ENCODE measurements around the gene IL1RL2.

GRCh38 chr2:102154946-102155702, 31.7 kb upstream of the IL1RL2 start:
- TF ChIP-seq POLR2A (IDR thresholded peaks at IDR 0.05) (no peak), CTCF (IDR thresholded peaks at IDR 0.05) (no peak), POLR2AphosphoS5 (IDR thresholded peaks at IDR 0.05) (no peak)
